Calu3 (cell line): ENCODE results near the gene CLDN20. TPM values are rescaled to one million over a fixed set of nuclear protein-coding genes. Genes with fewer than 3 reads are reported as not detected.

ENCODE experiments used
- BruUV-seq: library from RNA; stranded (reverse); fragments of 400-500 nt; replicated peaks from 2 replicates; lab custom pipeline; 2021; lab: Mats Ljungman, UMichigan
- CTCF ChIA-PET: fragments of 300-600 bp; sonication (Branson Sonifier 250); formaldehyde crosslinking; loops from one replicate; lab custom pipeline; 2022; ENCODE audit warnings: antibody characterized with exemption; lab: Charles Lee
- DNase-seq: peaks from one replicate; pipeline ENCODE4 v3.0.0; 2022
- H3K27ac Mint-ChIP-seq: one replicate; pipeline ENCODE4 v1.8.0; 2022; ENCODE audit warnings: mixed read lengths; ENCODE audit not compliant: unreplicated experiment
- H3K27me3 Mint-ChIP-seq: one replicate; pipeline ENCODE4 v1.8.0; 2022; ENCODE audit warnings: mixed read lengths; ENCODE audit not compliant: unreplicated experiment
- H3K36me3 Mint-ChIP-seq: one replicate; pipeline ENCODE4 v1.8.0; 2022; ENCODE audit warnings: mild to moderate bottlenecking, moderate library complexity, mixed read lengths; ENCODE audit not compliant: insufficient read depth, unreplicated experiment
- H3K4me1 Mint-ChIP-seq: one replicate; pipeline ENCODE4 v1.8.0; 2022; ENCODE audit warnings: mild to moderate bottlenecking, low read depth, mixed read lengths; ENCODE audit not compliant: unreplicated experiment
- H3K4me3 Mint-ChIP-seq: one replicate; pipeline ENCODE4 v1.8.0; 2022; ENCODE audit warnings: mild to moderate bottlenecking, low read depth, moderate library complexity, mixed read lengths; ENCODE audit not compliant: unreplicated experiment
- H3K9me3 Mint-ChIP-seq: one replicate; pipeline ENCODE4 v1.8.0; 2022; ENCODE audit warnings: low read depth, mixed read lengths; ENCODE audit not compliant: unreplicated experiment
- CTCF ChIP-seq: fragments of 200-600 bp; IDR thresholded peaks from one replicate; pipeline ENCODE4 v1.8.0; 2022; ENCODE audit warnings: antibody characterized with exemption; ENCODE audit not compliant: unreplicated experiment
- intact Hi-C: fragments of 100-400 bp; cut with micrococcal nuclease; formaldehyde crosslinking; loops from one replicate; pipeline ENCODE4 v1.10.0; 2022; ENCODE audit not compliant: unreplicated experiment
- total RNA-seq: library from RNA; stranded (reverse); gene quantifications from 2 replicates; pipeline ENCODE4 v1.2.3, GENCODE V29; 2022

The CLDN20 gene
- total RNA-seq, 1 experiment from 2014 or later = not detected

DNA sequence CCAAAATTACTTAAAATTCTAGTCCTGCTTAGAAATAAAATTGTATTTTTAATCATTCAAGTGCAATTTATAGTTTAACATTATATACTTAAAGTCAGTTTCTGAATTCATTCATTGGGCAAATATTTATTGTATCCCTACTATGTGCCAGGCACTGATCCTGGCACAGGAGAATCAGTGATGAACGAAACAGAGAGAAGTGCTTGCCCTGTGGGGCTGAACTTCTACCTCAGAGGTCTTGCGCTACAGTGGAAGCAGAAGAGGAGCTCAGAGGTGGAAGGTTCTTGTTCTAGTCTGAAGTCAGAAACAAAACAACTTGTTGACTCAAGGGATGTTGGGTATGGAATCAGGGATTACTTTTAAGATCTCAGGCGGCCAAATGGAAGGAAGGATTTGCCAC, 6.0 kb downstream of the CLDN20 start:
- no peak for TF ChIP-seq CTCF
- intact Hi-C loops = no loop called here
- CTCF ChIA-PET = no interaction called here
- H3K36me3 Mint-ChIP-seq = peaks cover 5% of the 10 kb centered on the region
- H3K9me3 Mint-ChIP-seq = no peaks in the 10 kb centered on the region
- H3K4me1 Mint-ChIP-seq = peaks cover 8% of the 10 kb centered on the region
- no peak for DNase-seq
- H3K27ac Mint-ChIP-seq = no peak overlapping the region
- no TSS peak for BruUV-seq
- no peak overlapping the region for H3K4me3 Mint-ChIP-seq
- no peaks in the 10 kb centered on the region for H3K27me3 Mint-ChIP-seq

- Mint-ChIP-seq H3K9me3 (no peaks in the 10 kb centered on the region), H3K4me1 (peaks cover 8% of the 10 kb centered on the region), H3K27me3 (no peaks in the 10 kb centered on the region), H3K27ac (no peak overlapping the region), H3K4me3 (no peak overlapping the region), H3K36me3 (peaks cover 5% of the 10 kb centered on the region)
- TF ChIP-seq CTCF = no peak
- CTCF ChIA-PET = no interaction called here
- no peak for DNase-seq
- intact Hi-C loops = no loop called here
- no TSS peak for BruUV-seq
Measured at GRCh38 chr6:155270561-155271091, 6.8 kb downstream of the CLDN20 start.

DNA sequence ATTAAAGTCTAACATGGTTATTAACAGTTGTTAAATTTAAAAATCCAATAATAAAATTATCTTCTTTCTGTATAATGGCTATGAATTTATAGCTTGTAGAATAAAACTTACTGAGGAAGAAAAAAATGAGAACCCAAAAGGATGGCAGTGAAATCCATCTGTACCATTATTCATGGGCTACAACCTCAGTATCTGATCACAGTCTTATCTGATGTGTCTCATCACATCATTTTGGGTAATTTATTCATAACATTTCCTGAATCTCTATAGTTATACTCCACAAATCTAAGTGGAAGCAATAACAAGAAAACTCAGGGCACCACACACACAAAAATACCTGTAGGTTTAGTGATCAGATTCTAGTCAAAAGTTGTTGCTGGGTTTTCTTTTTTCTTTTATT, 7.3 kb downstream of the CLDN20 start:
- intact Hi-C loops = no loop called here

DNA sequence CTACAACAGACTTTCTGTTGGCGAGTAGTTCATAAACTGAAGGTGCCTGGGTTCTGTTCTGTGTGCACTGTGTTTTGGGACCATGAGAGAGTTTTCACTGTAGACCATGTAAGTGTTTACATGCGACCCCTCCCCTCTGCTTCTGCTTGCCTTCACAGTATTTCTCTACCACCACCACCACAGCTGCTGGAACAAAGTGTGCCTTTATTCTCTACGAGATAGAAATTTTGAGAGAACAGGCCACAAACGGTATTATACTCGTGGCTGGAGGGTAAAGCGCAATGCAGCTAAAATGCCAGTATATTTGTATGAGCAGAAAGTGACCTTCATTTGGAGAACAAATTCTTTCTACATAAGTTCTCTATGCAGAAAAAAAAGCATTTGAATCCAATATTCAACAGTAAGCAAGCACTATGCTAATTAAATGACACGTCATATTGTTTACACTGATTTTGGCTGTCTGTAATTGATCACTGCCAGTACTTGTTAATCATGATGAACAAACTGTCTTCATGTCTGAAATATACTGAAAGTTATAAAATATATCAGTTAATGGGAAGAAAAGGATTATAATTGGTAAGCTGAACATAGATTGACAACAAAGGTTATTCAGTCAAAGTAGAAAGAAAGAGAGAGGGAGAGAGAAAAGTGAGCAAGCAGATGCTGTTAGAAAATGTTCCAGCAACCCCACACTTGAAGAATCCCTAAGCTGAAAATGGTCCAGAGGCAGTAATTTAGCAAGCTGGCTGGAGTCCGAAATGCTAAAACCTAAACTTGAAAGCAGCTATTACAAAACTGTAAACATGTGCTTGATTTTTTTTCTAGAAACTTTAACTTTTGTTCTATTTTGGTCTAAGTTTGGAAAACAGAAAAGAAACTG, 8.8 kb downstream of the CLDN20 start:
- CTCF ChIA-PET = no interaction called here
- H3K36me3 Mint-ChIP-seq = peaks cover 5% of the 10 kb centered on the region
- H3K27me3 Mint-ChIP-seq = no peaks in the 10 kb centered on the region
- TF ChIP-seq CTCF = no peak
- peaks cover 8% of the 10 kb centered on the region for H3K4me1 Mint-ChIP-seq
- H3K4me3 Mint-ChIP-seq = no peak overlapping the region
- no peak overlapping the region for H3K27ac Mint-ChIP-seq
- BruUV-seq = no TSS peak
- no peak for DNase-seq
- intact Hi-C loops = no loop called here
- no peaks in the 10 kb centered on the region for H3K9me3 Mint-ChIP-seq

More for the DNA sequence above, 7.3 kb downstream of the CLDN20 start:
- DNase-seq = no peak
- TF ChIP-seq CTCF = no peak
- H3K36me3 Mint-ChIP-seq = peaks cover 5% of the 10 kb centered on the region
- no peaks in the 10 kb centered on the region for H3K27me3 Mint-ChIP-seq
- peaks cover 8% of the 10 kb centered on the region for H3K4me1 Mint-ChIP-seq
- BruUV-seq = no TSS peak
- CTCF ChIA-PET = no interaction called here
- H3K9me3 Mint-ChIP-seq = no peaks in the 10 kb centered on the region
- H3K4me3 Mint-ChIP-seq = no peak overlapping the region
- no peak overlapping the region for H3K27ac Mint-ChIP-seq
